ENCODE results near the gene SYNGR2.

The SYNGR2 gene

GRCh38 chr17:78124081-78124835, 44.1 kb upstream of the SYNGR2 start:
- peaks cover 25% of the 10 kb centered on the region; the same call in 1 of the 2 replicates for H3K79me2 ChIP-seq (ENCODE audit: insufficient read depth, low read depth)
- no peak overlapping the region for H3K4me3 ChIP-seq (IDR thresholded peaks at IDR 0.05; ENCODE audit: insufficient read depth, low read depth, low read length)
- no peaks in the 10 kb centered on the region for H3K36me3 ChIP-seq (ENCODE audit: insufficient read depth)
- H3K9ac ChIP-seq: no peak overlapping the region
- no peaks in the 10 kb centered on the region for H4K20me1 ChIP-seq (ENCODE audit: insufficient read depth)
- H2AFZ ChIP-seq (ENCODE audit: low read depth): no peak overlapping the region
- H3K4me1 ChIP-seq (ENCODE audit: low read depth, poor library complexity, severe bottlenecking): peaks cover 57% of the 10 kb centered on the region
- H3K27ac ChIP-seq: no peak overlapping the region
- no peak overlapping the region for H3K4me2 ChIP-seq
- no peaks in the 10 kb centered on the region for H3K27me3 ChIP-seq (ENCODE audit: insufficient read depth, low read depth)
- TF ChIP-seq, protein P1, sequence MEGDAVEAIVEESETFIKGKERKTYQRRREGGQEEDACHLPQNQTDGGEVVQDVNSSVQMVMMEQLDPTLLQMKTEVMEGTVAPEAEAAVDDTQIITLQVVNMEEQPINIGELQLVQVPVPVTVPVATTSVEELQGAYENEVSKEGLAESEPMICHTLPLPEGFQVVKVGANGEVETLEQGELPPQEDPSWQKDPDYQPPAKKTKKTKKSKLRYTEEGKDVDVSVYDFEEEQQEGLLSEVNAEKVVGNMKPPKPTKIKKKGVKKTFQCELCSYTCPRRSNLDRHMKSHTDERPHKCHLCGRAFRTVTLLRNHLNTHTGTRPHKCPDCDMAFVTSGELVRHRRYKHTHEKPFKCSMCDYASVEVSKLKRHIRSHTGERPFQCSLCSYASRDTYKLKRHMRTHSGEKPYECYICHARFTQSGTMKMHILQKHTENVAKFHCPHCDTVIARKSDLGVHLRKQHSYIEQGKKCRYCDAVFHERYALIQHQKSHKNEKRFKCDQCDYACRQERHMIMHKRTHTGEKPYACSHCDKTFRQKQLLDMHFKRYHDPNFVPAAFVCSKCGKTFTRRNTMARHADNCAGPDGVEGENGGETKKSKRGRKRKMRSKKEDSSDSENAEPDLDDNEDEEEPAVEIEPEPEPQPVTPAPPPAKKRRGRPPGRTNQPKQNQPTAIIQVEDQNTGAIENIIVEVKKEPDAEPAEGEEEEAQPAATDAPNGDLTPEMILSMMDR (conservative IDR thresholded peaks at IDR 0.05; ENCODE audit: low read depth, low read length): no peak

GRCh38 chr17:78124836-78125137, 43.6 kb upstream of the SYNGR2 start:
- TF ChIP-seq, protein P1 (conservative IDR thresholded peaks at IDR 0.05; ENCODE audit: low read depth, low read length): no peak
- Histone ChIP-seq H3K27me3 (ENCODE audit: insufficient read depth, low read depth) (no peaks in the 10 kb centered on the region), H4K20me1 (ENCODE audit: insufficient read depth) (no peaks in the 10 kb centered on the region), H3K27ac (no peak overlapping the region), H3K4me3 (IDR thresholded peaks at IDR 0.05; ENCODE audit: insufficient read depth, low read depth, low read length) (no peak overlapping the region), H3K79me2 (ENCODE audit: insufficient read depth, low read depth) (peaks cover 25% of the 10 kb centered on the region; the same call in 1 of the 2 replicates), H3K9ac (no peak overlapping the region), H2AFZ (ENCODE audit: low read depth) (no peak overlapping the region), H3K36me3 (ENCODE audit: insufficient read depth) (no peaks in the 10 kb centered on the region), H3K4me2 (no peak overlapping the region), H3K4me1 (ENCODE audit: low read depth, poor library complexity, severe bottlenecking) (peaks cover 60% of the 10 kb centered on the region)

DNA sequence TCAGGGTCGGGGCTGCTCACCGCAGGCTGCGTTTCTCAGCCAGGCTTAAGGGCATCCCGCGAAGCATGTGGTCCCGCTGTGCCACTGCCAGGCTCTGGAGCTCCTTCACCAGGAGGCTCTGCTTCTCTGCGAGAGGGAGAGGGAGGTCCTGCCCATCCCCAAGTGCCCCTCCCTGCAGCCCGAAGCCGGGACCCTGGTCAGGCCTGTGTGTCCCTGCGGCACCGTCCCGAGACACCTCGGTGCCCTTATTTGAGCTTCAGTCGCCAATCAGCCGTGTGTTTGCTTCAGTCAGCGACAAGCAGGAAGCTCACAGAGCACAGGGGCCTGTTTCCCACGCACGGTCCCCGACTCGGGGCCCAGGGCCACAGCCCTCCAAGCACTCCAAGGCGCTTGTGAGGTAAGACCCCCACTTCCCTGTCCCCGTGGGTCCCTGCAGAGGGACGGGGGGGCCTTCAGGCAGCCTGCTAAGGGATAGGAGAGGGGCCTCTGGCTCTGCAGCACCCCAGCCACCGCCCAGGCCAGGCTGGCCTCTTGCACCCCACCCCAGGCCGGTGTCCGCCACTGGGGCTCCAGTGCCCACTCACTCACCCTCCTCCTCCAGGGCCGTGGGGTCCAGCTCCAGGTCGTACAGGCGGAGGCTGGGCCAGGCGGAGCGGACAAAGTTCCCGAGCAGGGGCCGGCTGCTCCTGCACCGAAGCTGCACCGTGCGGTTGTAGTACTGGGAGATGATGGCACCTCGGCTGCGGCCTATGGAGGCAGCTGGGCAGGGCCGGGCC, 43.1 kb upstream of the SYNGR2 start:
- TF ChIP-seq, protein P1 (conservative IDR thresholded peaks at IDR 0.05; ENCODE audit: low read depth, low read length): no peak
- H3K27me3 ChIP-seq (ENCODE audit: insufficient read depth, low read depth): no peaks in the 10 kb centered on the region
- H3K79me2 ChIP-seq (ENCODE audit: insufficient read depth, low read depth): peaks cover 26% of the 10 kb centered on the region; the same call in 1 of the 2 replicates
- H2AFZ ChIP-seq (ENCODE audit: low read depth): no peak overlapping the region
- H3K27ac ChIP-seq: no peak overlapping the region
- peaks cover 60% of the 10 kb centered on the region for H3K4me1 ChIP-seq (ENCODE audit: low read depth, poor library complexity, severe bottlenecking)
- no peaks in the 10 kb centered on the region for H4K20me1 ChIP-seq (ENCODE audit: insufficient read depth)
- no peaks in the 10 kb centered on the region for H3K36me3 ChIP-seq (ENCODE audit: insufficient read depth)
- no peak overlapping the region for H3K4me3 ChIP-seq (IDR thresholded peaks at IDR 0.05; ENCODE audit: insufficient read depth, low read depth, low read length)
- H3K9ac ChIP-seq: no peak overlapping the region
- H3K4me2 ChIP-seq: no peak overlapping the region

- H4K20me1 ChIP-seq (ENCODE audit: insufficient read depth): no peaks in the 10 kb centered on the region
- H3K27ac ChIP-seq: no peak overlapping the region; the same call in 1 of the 2 replicates
- H3K4me3 ChIP-seq (IDR thresholded peaks at IDR 0.05; ENCODE audit: insufficient read depth, low read depth, low read length): no peak overlapping the region
- H2AFZ ChIP-seq (ENCODE audit: low read depth): no peak overlapping the region
- peaks cover 60% of the 10 kb centered on the region for H3K4me1 ChIP-seq (ENCODE audit: low read depth, poor library complexity, severe bottlenecking)
- peaks cover 35% of the 10 kb centered on the region for H3K79me2 ChIP-seq (ENCODE audit: insufficient read depth, low read depth)
- H3K9ac ChIP-seq: no peak overlapping the region
- peak overlapping the region; percentile 97; the same call in 1 of the 2 replicates for H3K4me2 ChIP-seq
- H3K27me3 ChIP-seq (ENCODE audit: insufficient read depth, low read depth): no peaks in the 10 kb centered on the region
- TF ChIP-seq, protein P1 (conservative IDR thresholded peaks at IDR 0.05; ENCODE audit: low read depth, low read length): no peak
- no peaks in the 10 kb centered on the region for H3K36me3 ChIP-seq (ENCODE audit: insufficient read depth)
Measured at GRCh38 chr17:78125976-78126894, 42.1 kb upstream of the SYNGR2 start.
